HG03139 (cell line): Measurements from ENCODE around the gene CD40.
A peak's percentile ranks its signal among the peaks of the same experiment; 100 is the strongest.
"Not testable (repeated sequence)": the region's sequence is repeated elsewhere in the genome, so short reads cannot be mapped to it uniquely, and the experiment has no call there.

Experiments
- ATAC-seq: cut with Tn5 transposase; IDR thresholded peaks from one replicate; pipeline ENCODE4 v1.9.1; 2021; ENCODE audit not compliant: unreplicated experiment

CD40 gene

DNA sequence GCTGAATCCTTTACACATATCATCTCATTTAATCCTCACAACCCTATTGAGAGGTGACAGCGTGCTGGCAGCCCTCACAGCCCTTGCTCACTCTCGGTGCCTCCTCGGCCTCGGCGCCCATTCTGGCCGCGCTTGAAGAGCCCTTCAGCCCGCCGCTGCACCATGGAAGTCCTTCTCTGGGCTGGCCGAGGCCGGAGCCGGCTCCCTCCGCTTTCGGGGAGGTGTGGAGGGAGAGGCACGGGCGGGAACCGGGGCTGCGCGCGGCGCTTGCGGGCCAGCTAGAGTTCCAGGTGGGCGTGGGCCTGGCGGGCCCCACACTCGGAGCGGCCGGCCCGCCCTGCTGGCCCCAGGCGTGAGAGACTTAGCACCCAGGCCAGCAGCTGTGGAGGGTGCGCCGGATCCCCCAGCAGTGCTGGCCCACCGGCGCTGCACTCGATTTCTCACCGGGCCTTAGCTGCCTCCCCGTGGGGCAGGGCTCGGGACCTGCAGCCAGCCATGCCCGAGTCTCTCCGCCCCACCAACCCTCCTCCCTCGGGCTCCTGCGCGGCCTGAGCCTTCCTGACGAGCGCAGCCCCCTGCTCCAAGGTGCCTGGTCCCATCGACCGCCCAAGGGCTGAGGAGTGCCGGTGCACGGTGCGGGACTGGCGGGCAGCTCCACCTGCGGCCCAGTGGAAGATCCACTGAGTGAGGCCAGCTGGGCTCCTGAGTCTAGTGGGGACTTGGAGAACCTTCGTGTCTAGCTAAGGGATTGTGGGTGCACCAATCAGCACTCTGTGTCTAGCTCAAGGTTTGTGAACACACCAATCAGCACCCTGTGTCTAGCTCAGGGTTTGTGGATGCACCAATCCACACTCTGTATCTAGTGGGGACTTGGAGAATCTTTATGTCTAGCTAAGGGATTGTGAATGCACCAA lies 26.2 kb upstream of the CD40 start:
- ATAC-seq, result not testable (repeated sequence)

DNA sequence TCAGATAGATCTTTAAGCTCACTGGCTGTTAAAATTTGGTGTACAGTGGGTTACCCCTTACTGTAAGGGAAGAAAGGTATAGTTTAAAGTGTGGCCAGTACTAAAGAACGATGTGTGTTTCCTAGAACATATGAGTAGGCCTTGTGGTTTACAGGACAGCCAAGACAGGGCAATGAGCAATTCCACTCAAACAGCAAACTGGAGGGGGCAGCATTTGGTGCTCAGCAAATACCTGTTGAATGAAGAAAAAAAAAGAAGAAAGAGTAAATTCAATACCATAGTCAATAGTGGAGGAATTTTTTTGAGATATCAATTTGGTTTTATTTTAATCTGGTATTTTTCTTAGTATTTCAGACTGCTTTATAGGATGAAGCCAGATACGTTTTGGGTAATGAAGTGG lies 24.6 kb upstream of the CD40 start:
- no peak for ATAC-seq

DNA sequence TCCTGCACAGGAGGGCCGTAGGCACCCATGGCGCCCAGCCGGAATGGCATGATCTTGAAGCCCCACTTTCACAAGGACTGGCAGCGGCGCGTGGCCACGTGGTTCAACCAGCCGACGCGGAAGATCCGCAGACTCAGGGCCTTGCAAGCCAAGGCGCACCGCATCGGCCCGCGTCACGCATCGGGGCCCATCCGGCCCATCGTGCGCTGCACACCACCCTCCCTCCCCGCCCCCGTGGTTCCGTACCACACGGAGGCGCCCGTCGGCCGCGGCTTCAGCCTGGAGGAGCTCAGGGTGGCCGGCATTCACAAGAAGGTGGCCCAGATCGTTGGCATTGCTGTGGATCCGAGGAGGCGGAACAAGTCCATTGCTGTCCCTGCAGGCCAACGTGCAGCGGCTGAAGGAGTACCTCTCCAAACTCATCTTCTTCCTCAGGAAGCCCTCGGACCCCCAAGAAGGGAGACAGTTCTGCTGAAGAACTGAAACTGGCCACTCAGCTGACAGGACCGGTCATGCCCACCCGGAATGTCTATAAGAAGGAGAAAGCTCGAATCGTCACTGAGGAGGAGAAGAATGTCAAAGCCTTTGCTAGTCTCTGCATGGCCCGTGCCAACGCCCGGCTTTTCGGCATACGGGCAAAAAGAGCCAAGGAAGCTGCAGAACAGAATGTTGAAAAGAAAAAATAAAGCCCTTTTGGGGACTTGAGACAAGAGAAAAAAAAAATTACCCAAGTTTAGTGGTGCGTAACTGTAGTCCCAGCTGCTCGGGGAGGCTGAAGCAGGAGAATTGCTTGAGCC lies 18.4 kb upstream of the CD40 start:
- no peak for ATAC-seq

DNA sequence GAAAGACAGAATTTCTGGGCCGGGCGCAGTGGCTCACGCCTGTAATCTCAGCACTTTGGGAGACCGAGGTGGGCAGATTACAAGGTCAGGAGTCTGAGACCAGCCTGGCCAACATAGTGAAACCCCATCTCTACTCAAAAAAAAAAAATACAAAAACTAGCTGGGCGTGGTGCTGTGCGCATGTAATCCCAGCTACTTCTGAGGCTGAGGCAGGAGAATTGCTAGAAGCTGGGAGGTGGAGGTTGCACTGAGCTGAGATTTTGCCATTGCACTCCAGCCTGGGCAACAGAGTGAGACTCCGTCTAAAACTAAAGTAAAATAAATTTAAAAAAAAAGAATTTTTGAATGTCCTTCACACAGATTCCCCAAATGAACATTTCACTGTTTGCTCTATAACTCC lies 17.7 kb upstream of the CD40 start:
- ATAC-seq, result not testable (repeated sequence)

DNA sequence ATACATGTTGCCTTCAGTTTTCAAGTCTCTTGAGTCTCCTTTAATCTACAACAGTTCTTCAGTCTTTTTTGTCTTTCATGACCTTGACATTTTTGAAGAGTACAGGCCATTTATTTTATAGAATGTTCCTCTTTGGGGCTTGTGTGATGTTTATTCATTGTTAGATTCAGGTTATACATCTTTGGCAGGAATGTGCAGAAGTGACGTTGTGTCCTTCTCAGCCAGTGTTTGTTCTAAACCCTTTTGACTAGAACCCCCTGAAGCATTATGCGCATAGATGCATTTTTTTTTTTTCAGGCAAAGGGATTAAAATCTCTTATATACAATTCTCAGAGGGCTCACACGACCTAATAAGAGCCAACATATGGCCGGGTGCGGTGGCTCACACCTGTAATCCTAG lies 17.1 kb upstream of the CD40 start:
- ATAC-seq, result no peak

DNA sequence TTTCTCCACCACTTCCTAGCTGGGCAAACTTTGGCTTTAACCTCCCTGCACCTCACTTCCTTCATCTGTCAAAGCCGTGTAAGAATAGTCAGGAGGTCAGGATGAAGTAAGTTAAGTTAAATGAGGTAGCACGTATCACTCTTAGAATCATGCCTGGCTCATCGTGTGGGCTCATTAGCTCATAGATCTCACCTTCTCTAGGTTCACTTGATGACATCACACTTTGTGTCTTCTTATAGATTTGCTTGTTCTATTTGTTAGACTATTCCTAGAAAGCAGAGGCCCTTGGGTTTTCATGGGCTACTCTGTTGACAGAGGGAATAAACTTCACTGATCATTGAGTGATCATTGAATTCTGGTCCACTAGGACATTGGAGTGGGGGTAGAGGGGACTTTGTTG lies 16.2 kb upstream of the CD40 start:
- no peak for ATAC-seq

DNA sequence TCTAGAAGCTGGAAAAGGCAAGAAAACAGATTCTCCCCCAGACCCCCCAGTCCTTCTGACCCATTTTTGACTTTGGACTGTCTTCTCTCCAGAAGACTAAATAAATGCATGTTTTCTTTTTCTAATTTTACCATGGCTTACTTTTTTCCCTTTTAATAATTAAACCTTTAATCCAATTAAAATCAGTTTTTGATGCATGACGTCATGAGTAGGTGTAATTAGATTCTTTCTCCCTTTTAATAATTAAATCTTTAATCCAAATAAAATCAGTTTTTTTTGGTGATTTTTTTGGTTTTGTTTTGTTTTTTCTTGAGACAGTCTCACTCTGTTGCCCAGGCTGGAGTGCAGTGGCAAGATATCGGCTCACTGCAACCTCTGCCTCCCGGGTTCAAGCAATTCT lies 15.2 kb upstream of the CD40 start:
- no peak for ATAC-seq

DNA sequence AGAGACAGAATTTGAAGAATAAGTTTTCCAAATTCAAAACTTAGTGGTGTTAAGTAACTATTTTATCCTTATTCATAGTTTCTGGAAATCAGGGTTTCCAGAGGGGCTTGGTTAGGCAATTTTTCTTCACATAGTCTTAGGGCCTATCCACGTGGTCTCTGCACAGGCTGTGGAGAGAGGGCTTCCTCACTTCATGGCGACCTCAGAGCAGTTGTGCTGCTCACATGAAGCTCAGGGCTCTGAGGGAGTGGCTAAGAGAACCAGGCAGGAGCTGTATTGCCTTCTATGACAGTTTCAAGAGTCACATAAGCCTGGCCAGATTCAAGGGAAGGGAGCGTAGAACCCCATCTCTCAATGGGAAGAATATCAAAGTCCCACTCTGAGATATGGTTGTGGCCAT lies 13.9 kb upstream of the CD40 start:
- ATAC-seq, result no peak

DNA sequence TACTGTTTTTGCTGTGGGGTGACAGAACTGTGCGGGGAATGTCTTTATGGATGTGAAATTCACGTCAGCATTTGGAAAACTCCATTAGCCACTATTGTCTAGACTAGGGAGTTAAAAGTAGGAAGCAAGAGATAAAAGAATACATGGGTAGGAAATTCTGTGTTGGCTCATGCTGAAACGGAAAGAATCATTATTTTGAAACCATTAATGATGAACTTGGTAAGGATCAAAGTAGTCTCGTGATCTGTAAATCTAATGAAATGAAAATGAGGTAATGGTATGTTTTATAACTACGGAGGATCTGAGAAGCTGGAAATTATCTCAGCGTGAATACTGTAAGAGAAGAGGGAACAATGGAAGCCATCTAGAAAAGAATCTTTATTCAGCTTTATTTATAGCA lies 11.1 kb upstream of the CD40 start:
- no peak for ATAC-seq

DNA sequence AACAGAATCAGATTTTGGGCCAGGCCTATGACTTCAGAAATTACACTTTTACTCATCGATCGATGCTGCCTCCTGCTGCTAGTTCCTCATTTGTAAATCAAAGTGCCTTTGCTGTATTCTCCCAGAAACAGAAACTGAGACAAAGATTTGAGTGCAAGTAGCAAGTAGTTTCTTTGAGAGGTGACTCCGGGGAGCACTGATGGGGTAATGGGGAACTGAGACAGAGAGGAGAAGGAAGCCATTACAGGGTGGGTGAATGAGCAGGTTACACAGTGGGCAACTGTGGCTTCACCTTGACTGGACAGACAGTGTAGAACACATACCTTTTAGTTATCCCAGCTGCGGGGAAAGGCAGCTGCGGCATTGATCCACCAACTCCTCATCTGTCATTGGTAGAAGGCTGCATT lies 9.7 kb upstream of the CD40 start:
- peak; percentile 73 for ATAC-seq

DNA sequence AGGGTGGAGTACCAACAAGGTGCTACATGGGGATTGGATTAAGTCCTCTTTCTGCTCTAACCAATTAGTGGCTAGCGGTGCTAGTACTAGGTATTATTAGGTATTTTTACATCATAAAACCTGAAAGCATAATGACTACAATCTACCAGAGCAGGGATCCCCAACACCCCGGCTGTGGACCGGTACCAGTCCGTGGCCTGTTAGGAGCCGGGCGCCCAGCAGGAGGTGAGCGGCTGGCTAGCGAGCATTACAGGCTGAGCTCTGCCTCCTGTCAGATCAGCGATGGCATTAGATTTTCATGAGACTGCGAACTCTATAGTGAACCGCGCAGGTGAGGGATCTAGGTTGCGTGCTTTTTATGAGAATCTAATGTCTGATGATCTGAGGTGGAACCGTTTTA lies 9.1 kb upstream of the CD40 start:
- no peak for ATAC-seq

DNA sequence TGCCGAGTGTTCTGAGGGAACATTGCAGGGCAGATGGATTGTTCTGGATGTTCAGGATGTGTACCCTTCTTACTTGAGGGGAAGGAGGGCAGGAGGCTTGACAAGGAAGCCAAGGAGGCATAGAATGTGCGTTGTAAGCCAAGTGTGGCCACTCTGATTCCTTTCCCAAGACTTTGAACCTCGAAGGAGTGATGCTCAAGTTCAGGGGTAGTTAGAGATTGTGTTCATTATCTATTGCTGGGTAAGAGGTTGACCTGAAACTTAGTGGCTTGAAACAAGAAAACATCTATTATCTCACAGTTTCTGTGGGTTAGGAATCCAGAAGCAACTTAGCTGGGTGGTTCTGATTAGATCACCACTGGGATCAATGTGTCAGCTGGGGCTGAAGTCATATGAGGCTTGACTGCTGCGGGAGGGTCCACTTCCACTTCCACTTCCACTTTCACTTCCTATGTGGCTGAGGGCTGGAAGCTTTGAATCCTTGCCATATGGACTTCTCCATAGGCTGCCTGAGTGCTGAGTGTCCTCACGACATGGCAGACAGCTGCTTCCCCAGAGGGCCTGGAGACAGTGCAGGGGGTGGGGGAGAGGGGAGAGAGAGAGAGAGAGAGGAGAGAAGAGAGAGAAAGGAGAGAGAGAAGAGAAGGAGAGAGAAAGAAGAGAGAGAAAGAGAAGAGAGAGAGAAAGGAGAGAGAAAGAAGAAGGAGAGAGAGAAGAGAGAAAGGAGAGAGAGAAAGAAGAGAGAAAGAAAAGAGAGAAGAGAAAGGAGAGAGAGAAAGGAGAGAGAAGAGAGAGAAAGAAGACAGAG lies 6.9 kb upstream of the CD40 start:
- ATAC-seq, result peak; percentile 40

DNA sequence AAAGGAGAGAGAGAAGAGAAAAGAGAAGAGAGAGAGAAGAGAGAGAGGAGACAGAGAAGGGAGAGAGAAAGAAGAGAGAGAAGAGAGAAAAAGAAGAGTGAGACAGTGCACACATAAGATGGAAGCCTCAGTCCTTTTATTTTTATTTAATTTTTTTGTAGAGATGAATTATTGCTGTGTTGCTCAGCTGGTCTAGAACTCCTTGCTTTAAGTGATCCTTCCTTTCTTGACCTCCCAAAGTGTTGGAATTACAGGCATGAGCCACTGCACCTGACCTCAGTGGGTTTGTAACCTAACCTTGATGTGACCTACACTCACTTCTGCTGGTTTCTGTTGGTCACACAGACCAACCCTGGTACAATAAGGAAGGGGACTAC lies 6.3 kb upstream of the CD40 start:
- no peak for ATAC-seq

DNA sequence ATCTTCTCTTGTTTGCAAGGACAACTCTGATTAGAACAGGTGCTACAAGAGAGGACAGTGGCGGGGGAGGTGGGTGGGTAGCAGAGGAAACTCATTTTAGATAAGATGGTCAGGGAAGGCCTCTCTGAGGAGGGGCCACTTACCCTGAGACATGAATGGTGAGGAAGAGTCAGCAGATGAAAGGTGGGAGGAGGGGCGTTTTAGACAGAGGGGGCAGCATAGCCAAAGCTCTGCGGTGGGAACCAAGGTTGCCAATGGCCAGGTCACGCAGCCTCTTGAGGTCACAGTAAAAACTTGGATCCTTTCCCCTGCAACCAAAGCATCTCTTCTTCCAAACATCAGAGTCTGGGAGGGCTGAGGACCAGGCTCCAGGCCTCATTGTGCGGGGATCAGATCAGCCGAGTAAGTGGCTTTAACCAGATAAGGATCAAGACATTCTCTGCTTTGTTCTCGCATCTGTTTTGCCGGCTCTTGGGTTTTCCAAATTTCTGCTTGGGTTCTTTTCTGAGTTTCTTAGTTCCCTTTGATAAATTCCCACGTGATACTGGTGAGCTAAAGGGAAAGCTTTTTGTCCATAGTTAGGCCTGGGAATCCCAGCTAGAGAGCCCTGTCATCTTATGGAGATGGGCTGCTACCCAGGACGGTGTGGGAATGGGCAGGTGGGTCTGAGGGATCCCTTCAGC lies 5.5 kb upstream of the CD40 start:
- ATAC-seq, result no peak

DNA sequence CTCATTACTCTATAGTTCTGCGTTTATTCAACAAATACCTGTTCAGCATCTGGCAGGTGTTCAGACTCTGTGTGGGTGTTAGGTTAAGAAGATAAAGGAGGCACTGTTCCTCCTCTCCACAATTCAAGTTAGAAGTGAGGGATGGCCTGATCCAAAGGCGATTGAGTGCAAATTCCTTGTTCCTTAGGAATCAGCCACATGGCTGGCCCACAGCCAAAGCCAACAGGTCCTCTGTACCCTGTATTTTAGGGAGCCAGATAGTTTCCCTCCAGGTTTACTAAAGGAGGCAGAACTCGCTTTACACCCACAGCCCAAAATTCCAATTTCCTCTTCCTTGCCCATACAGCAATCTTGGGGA lies 5.0 kb upstream of the CD40 start:
- no peak for ATAC-seq

DNA sequence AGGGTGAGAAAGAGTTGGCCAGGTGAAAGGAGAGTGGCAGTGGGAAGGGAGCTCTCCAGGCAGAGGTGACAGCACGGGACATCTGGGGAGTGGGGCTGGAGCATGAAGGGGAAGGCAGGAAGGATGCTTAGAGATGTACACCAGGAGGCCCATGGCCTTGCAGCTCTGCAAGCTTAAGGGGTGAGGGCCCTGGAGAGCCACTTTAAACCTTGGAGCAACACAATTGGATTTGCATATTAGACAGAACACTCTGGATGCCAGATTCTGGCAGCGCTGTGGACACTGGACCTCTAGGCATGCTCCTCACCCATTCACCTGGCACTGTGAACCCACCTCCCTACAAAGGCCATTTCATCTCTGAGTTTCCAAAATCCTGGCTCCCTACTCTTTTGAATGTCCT lies 3.7 kb upstream of the CD40 start:
- no peak for ATAC-seq

DNA sequence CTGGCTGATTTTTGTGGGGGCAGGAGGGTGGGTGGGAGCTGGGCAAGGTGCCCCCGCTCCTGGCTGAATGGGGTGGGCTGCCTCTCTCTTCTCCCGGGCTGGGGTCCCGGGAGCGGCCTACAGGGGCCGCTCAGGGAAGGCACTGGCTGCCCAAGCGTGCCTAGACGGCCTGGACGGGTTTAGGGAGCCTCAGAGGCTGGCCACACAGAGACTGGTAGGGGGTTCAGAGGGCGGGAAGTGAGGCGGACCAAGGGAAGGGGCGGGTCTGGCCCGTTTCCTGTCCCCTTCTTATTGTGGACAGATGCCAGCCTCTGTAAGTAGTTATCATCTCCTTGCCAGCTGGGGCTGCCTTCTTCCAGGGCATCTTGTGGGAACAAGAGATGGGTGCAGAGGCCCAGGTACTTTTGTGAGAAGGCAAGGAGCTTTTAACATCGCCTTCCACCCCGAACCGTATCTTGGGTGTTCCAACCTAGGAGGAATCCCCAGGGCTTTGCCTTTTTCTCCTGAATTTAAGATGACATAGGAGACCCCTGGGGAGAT lies 437 bp downstream of the CD40 start:
- peak; percentile 37 for ATAC-seq

DNA sequence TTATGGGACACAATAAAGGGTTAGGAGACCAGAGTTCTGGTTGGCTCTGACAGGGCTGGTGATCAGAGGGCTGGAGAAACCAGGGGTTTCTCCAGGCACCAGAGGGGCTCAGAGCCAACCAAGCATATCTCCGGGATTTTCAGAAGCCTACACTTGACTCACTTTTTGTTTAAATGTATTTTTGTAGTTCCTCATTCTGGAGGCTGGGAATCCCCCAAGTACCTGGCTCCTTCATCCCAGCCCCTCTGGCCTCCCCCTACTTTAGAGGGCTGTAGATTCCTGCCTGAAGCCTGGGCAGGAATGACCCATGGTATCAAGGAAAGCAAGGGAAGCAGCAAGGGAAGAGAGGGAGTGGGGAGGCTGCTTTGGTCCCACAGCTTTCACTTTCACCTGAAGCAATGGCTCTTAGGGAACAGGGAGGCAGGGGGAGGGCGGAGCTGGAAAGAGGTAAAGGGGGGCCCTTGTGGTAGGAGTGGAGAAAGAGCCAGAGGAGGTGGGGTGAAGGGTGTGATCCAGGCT lies 973 bp downstream of the CD40 start:
- ATAC-seq, result peak; percentile 38

DNA sequence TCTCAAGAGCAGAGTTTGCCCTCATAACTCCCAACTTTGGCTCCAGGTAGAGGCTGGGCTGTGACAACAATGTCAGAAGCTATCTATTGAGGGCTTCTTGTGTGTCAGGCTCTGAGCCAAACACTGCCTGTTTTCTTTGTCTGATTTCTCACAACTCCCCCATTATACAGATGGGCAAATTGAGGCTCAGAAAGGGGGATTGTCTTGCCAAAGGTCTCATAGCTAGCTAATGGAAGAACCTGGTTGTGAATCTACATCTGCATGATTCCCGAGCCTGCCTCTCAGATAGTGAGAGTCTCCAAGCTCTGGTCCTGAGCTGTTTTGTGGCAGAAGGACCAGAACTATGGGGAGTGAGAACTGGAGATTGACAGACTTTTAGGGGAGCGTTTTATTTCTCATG lies 1.4 kb downstream of the CD40 start:
- no peak for ATAC-seq

DNA sequence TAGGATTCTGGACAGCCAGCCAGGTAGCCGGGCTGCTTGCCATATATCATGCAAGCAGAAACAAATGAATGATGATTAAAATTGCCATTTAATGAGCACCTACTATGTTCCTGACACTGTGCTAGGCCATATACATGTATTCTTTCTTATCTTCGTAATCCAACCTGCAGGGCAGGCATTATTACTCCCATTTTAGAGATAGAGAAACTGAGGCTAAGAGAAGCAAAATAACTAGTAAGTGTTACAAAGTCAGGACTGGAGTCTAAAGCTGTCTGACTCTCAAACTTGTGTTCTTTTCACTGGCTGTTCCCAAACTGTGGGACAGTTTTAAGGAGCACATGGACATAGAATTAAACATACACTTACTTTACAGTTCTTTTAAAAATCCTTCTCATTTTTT lies 2.0 kb downstream of the CD40 start:
- ATAC-seq, result no peak
